A549 (cell line): Measurements from ENCODE around the gene MRPS22.

ENCODE experiments used
- CTCF ChIP-seq: fragments of >200 bp; sonication (Bioruptor Twin); formaldehyde crosslinking; IDR thresholded peaks from 3 replicates; pipeline ENCODE4 v1.5.1; 2016
- FOXS1 ChIP-seq: fragments of 250-450 bp; sonication (Bioruptor Pico); IDR thresholded peaks from 2 replicates; pipeline ENCODE4 v1.5.0; 2020; ENCODE audit warnings: mild to moderate bottlenecking, moderate library complexity
- MAZ ChIP-seq: fragments of 150-350 bp; IDR thresholded peaks from 2 replicates; pipeline ENCODE4 v1.6.1; 2014; ENCODE audit warnings: antibody characterized with exemption, low read depth, low read length, borderline replicate concordance
- POLR2A ChIP-seq: IDR thresholded peaks from 2 replicates; pipeline ENCODE4 v1.6.1; 2012; ENCODE audit warnings: mild to moderate bottlenecking, low read length

GRCh38 chr3:139339219-139339906 is 4.5 kb upstream of the MRPS22 start:
- TF ChIP-seq MAZ (no peak), POLR2A (no peak), CTCF (no peak), FOXS1 (CRISPR knock-in tag) (no peak)
